HepG2 (cell line): Measurements from ENCODE around the gene SYNGAP1. TPM values are rescaled to one million over a fixed set of nuclear protein-coding genes. Genes with fewer than 3 reads are reported as not detected.

ENCODE experiments used
- ATAC-seq: fragments of 200-7000 bp; cut with Tn5 transposase; 3 replicates; pipeline ENCODE4 v1.9.1; 2020; ENCODE audit warnings: mild to moderate bottlenecking, moderate library complexity
- BruUV-seq: library from RNA; stranded (reverse); fragments of 400-500 nt; replicated peaks from 2 replicates; lab custom pipeline; 2021; lab: Mats Ljungman, UMichigan
- CTCF ChIA-PET: fragments of 300-600 bp; formaldehyde crosslinking; extraction: SDS; loops from one replicate; lab custom pipeline; 2021; ENCODE audit warnings: low total read pairs, inconsistent platforms, low intra/inter-chr PET ratio; lab: Yijun Ruan, JAX
- POLR2A ChIA-PET: fragments of 350-600 bp; sonication (Branson Sonifier 250); formaldehyde crosslinking; loops from one replicate; lab custom pipeline; 2020; ENCODE audit warnings: antibody characterized with exemption, inconsistent platforms; lab: Yijun Ruan, JAX
- DNase-seq: peaks from one replicate; pipeline ENCODE4 v3.0.0-alpha.2; 2015; ENCODE audit warnings: low spot score
- FAIRE-seq: peaks from 3 replicates; lab custom pipeline; 2011; peaks lifted over from hg19 to GRCh38; lab: Jason Lieb, UNC
- H2AFZ ChIP-seq: one replicate; pipeline ENCODE4 v1.6.1; 2011; ENCODE audit warnings: low read length, inconsistent platforms
- H3K27ac ChIP-seq: fragments of 300-600 bp; 3 replicates; pipeline ENCODE4 v1.8.0; 2011; ENCODE audit warnings: mixed run types, mild to moderate bottlenecking, mixed read lengths, low read length, inconsistent platforms; ENCODE audit not compliant: insufficient read depth; ENCODE audit errors: extremely low read length
- H3K27me3 ChIP-seq, 2 experiments: fragments of 200-600 bp in 1 of 2; 2 replicates in 1 of 2; 3 replicates in 1 of 2; pipeline versions ENCODE4 v1.6.0 to v1.8.0; 2011; ENCODE audit warnings: low read length in 2 of 2, mild to moderate bottlenecking in 2 of 2, moderate library complexity in 2 of 2, inconsistent platforms in 1 of 2; ENCODE audit not compliant: insufficient read depth in 2 of 2, control insufficient read depth in 1 of 2
- H3K36me3 ChIP-seq, 2 experiments: fragments of 200-600 bp in 1 of 2; replicated peaks in 1 of 2; 2 replicates in 1 of 2; 3 replicates in 1 of 2; pipeline versions ENCODE4 v1.5.1 to v1.8.0; 2011; ENCODE audit warnings: low read length in 2 of 2, inconsistent platforms in 1 of 2; ENCODE audit not compliant: insufficient read depth in 2 of 2, control insufficient read depth in 1 of 2
- H3K4me1 ChIP-seq: 2 replicates; pipeline ENCODE4 v1.5.1; 2012; ENCODE audit warnings: low read length, inconsistent platforms; ENCODE audit not compliant: insufficient read depth
- H3K4me2 ChIP-seq: 2 replicates; pipeline ENCODE4 v1.6.0; 2011; ENCODE audit warnings: low read depth, low read length, inconsistent platforms
- H3K4me3 ChIP-seq, 3 experiments: fragments of 200-600 bp in 1 of 3; sonication (generic), shearing (Covaris generic) in 1 of 3; replicated peaks in 1 of 3; 2 replicates each; pipeline ENCODE4 v1.5.1; 2011 to 2016; ENCODE audit warnings: low read length in 3 of 3, inconsistent platforms in 2 of 3, low read depth in 2 of 3, mild to moderate bottlenecking in 2 of 3, control low read depth in 1 of 3, mixed read lengths in 1 of 3; ENCODE audit not compliant: insufficient read depth in 1 of 3
- H3K79me2 ChIP-seq: one replicate; pipeline ENCODE4 v1.6.1; 2011; ENCODE audit warnings: low read length, inconsistent platforms; ENCODE audit not compliant: insufficient read depth
- H3K9ac ChIP-seq: 2 replicates; pipeline ENCODE4 v1.6.0; 2011; ENCODE audit warnings: mild to moderate bottlenecking, low read depth, low read length, inconsistent platforms; ENCODE audit not compliant: insufficient read depth
- H3K9me3 ChIP-seq: 2 replicates; pipeline ENCODE4 v1.5.1; 2012; ENCODE audit warnings: mild to moderate bottlenecking, low read length
- H4K20me1 ChIP-seq: 2 replicates; pipeline ENCODE4 v1.6.0; 2011; ENCODE audit warnings: inconsistent platforms, mild to moderate bottlenecking, low read length, moderate library complexity; ENCODE audit not compliant: insufficient read depth
- AKNA ChIP-seq: sonication (generic); formaldehyde crosslinking; IDR thresholded peaks from 2 replicates; pipeline ENCODE4 v1.4.0; 2020; ENCODE audit warnings: missing genetic modification reagents, borderline replicate concordance
- FOSL2 ChIP-seq: sonication (generic); formaldehyde crosslinking; IDR thresholded peaks from 2 replicates; pipeline ENCODE4 v1.4.0; 2020; ENCODE audit warnings: missing genetic modification reagents
- RBAK ChIP-seq: sonication (generic); formaldehyde crosslinking; IDR thresholded peaks from 2 replicates; pipeline ENCODE4 v1.5.1; 2020; ENCODE audit warnings: mild to moderate bottlenecking, missing genetic modification reagents
- SNAPC5 ChIP-seq: sonication (generic); formaldehyde crosslinking; IDR thresholded peaks from 2 replicates; pipeline ENCODE4 v1.8.1; 2023; ENCODE audit warnings: mild to moderate bottlenecking, missing genetic modification reagents, borderline replicate concordance
- XBP1 ChIP-seq: sonication (generic); formaldehyde crosslinking; IDR thresholded peaks from 2 replicates; pipeline ENCODE4 v1.5.0; 2020; ENCODE audit warnings: missing genetic modification reagents
- ZFP36L2 ChIP-seq: sonication (generic); formaldehyde crosslinking; IDR thresholded peaks from 2 replicates; pipeline ENCODE4 v1.4.0; 2020; ENCODE audit warnings: missing genetic modification reagents
- ZMYM3 ChIP-seq: sonication (generic); formaldehyde crosslinking; IDR thresholded peaks from 2 replicates; pipeline ENCODE4 v1.5.1; 2020; ENCODE audit warnings: mild to moderate bottlenecking, missing genetic modification reagents
- ZNF256 ChIP-seq: sonication (generic); formaldehyde crosslinking; conservative IDR thresholded peaks from 2 replicates; pipeline ENCODE4 v1.4.0; 2020; ENCODE audit warnings: missing genetic modification reagents
- ZNF512 ChIP-seq: sonication (generic); formaldehyde crosslinking; IDR thresholded peaks from 2 replicates; pipeline ENCODE4 v1.4.0; 2020; ENCODE audit warnings: mild to moderate bottlenecking, missing genetic modification reagents
- ZNF512B ChIP-seq: sonication (generic); formaldehyde crosslinking; IDR thresholded peaks from 2 replicates; pipeline ENCODE4 v1.5.1; 2020; ENCODE audit warnings: missing genetic modification reagents, mild to moderate bottlenecking, borderline replicate concordance
- ZNF639 ChIP-seq: conservative IDR thresholded peaks from 2 replicates; pipeline ENCODE4 v1.6.1; 2018; ENCODE audit warnings: missing genetic modification reagents
- WGBS: methylation state at CpG from one replicate; pipeline ENCODE4 v1.1.6; 2017; ENCODE audit warnings: low lambda C conversion rate; 5-methylcytosine and 5-hydroxymethylcytosine counted together
- in situ Hi-C: cut with HindIII; loops from 2 replicates; pipeline ENCODE4 v1.10.0; 2017; ENCODE audit warnings: low pct_unique_long_range_greater_than_20kb; ENCODE audit not compliant: extremely low pct_ligation_motif_present
- intact Hi-C: fragments of 100-400 bp; cut with micrococcal nuclease; formaldehyde crosslinking; loops from one replicate; pipeline ENCODE4 v1.10.0; 2022; ENCODE audit not compliant: unreplicated experiment
- polyA plus RNA-seq, 8 experiments: library from polyadenylated mRNA; depleted of rRNA in 3 of 8; stranded (reverse) in 7 of 8; unstranded in 1 of 8; fragments of >200 nt; fragmentation: Illumina TruSeq in 4 of 8; extraction: Trizol in 4 of 8; gene quantifications; 2 replicates each; pipeline versions ENCODE4 v1.2.1 to v1.2.3, GENCODE V29; 2011 to 2016; ENCODE audit warnings: low read depth in 4 of 8, missing spikeins in 1 of 8, mixed read lengths in 1 of 8; ENCODE audit not compliant: insufficient read depth in 1 of 8
- total RNA-seq, 5 experiments: library from RNA; depleted of rRNA; stranded (reverse); fragments of >200 nt; fragmentation: Illumina TruSeq; extraction: Trizol; gene quantifications; 2 replicates each; pipeline ENCODE4 v1.2.3, GENCODE V29; 2016; ENCODE audit warnings: low read depth in 1 of 5

The SYNGAP1 gene
- total and polyA plus RNA-seq, 2 of the 13 experiments (the other 11 are each of a cell fraction or from before 2014, with no cell fraction given) = 0.75 to 1.1 TPM

- no peaks in the 10 kb centered on the region for H4K20me1 ChIP-seq
- peak overlapping the region; percentile 85 for H3K9ac ChIP-seq
- FAIRE-seq (peak; percentile 42), DNase-seq (no peak), ATAC-seq (peak; percentile 4)
- peaks cover 44% of the 10 kb centered on the region for H3K4me1 ChIP-seq
- CTCF ChIA-PET = no interaction called here
- H3K27me3 ChIP-seq = peaks cover 2 to 13% of the 10 kb centered on the region in 2 experiments; a peak in 3 of 5 replicates
- WGBS = 3% methylated on average over 22 of the region's 25 CpGs
- H3K27ac ChIP-seq = peak overlapping the region; percentile 82
- peaks cover 17 to 30% of the 10 kb centered on the region in 2 experiments for H3K36me3 ChIP-seq
- TSS peak; percentile 87 for BruUV-seq
- intact Hi-C loops (no loop called here), in situ Hi-C loops (loop anchor here (10.0 to 25.0 kb wide), 2 partner anchors 130 to 213 kb away; partner anchors contain the start of genes B3GALT4, HSD17B8, PFDN6 and RGL2)
- no peak overlapping the region for H2AFZ ChIP-seq
- POLR2A ChIA-PET = interaction anchor here (0.6 to 2.8 kb wide), 5 partner anchors 13 to 168 kb away, joined by 3 to 23 read pairs (median 8); partner anchors contain the start of gene ZBTB9
- H3K4me2 ChIP-seq = peak overlapping the region; percentile 96
- H3K4me3 ChIP-seq = peak overlapping the region; percentile 68 to 96 (median 82)
- H3K79me2 ChIP-seq = peaks cover 21% of the 10 kb centered on the region
- no peaks in the 10 kb centered on the region for H3K9me3 ChIP-seq
- no peak for TF ChIP-seq ZFP36L2 (CRISPR knock-in tag)
- no peak for TF ChIP-seq SNAPC5 (CRISPR knock-in tag)
- 0 out of 2 replicates have a peak, but pooled peaks have one; percentile 40 for TF ChIP-seq RBAK (CRISPR knock-in tag)
- TF ChIP-seq AKNA = no peak
- no peak for TF ChIP-seq ZNF256
- TF ChIP-seq XBP1 (CRISPR knock-in tag) = no peak
- peak; percentile 73 for TF ChIP-seq FOSL2 (CRISPR knock-in tag)
- no peak for TF ChIP-seq ZNF512
- no peak for TF ChIP-seq ZMYM3 (CRISPR knock-in tag)
- TF ChIP-seq ZNF512B (CRISPR knock-in tag) = no peak
- no peak for TF ChIP-seq ZNF639
These were observed 2.5 kb upstream of the SYNGAP1 start for GRCh38 chr6:33417128-33417902.
